Motor neuron (in vitro differentiated cells): Measurements from ENCODE around the gene SLC39A11. TPM values are rescaled to one million over a fixed set of nuclear protein-coding genes. Genes with fewer than 3 reads are reported as not detected.
A peak's percentile ranks its signal among the peaks of the same experiment; 100 is the strongest.
"Not testable (repeated sequence)": the region's sequence is repeated elsewhere in the genome, so short reads cannot be mapped to it uniquely, and the experiment has no call there.

Source experiments
- ATAC-seq, 8 experiments: fragments of 200-7000 bp; cut with Tn5 transposase; replicated peaks in 6 of 8; 2 replicates each; pipeline ENCODE4 v1.8.0; 2021; ENCODE audit warnings: mild to moderate bottlenecking in 8 of 8, moderate library complexity in 8 of 8
- H3K27ac ChIP-seq, 2 donors: fragments of 250-450 bp; sonication (Bioruptor Pico); 2 replicates each; pipeline ENCODE4 v1.9.0; 2021; ENCODE audit warnings: antibody characterized with exemption in 2 of 2, mild to moderate bottlenecking in 2 of 2, moderate library complexity in 1 of 2
- H3K4me1 ChIP-seq, 2 donors: fragments of 250-450 bp; sonication (Bioruptor Pico); replicated peaks in 1 of 2; 2 replicates each; pipeline ENCODE4 v1.6.1; 2021; ENCODE audit warnings: antibody characterized with exemption in 2 of 2, mild to moderate bottlenecking in 2 of 2, moderate library complexity in 1 of 2
- H3K4me3 ChIP-seq, 5 donors: fragments of 250-450 bp; sonication (Bioruptor Pico); 2 replicates each; pipeline ENCODE4 v1.9.0; 2021; ENCODE audit warnings: antibody characterized with exemption in 5 of 5, mild to moderate bottlenecking in 5 of 5, moderate library complexity in 4 of 5
- WGBS, 10 experiments: fragments of 450-650 bp; shearing (Covaris generic); methylation state at CpG; one replicate each; pipeline ENCODE4 v1.0.0; 2022; 5-methylcytosine and 5-hydroxymethylcytosine counted together
- in situ Hi-C, 9 experiments: fragments of 400-800 bp; cut with MboI; loops; one replicate each; pipeline ENCODE4 v1.15.0; 2021; ENCODE audit warnings: low sequenced_read_pairs in 9 of 9, low pct_unique_long_range_greater_than_20kb in 2 of 9; ENCODE audit not compliant: unreplicated experiment in 9 of 9
- total RNA-seq, 8 experiments: library from RNA; unstranded; fragments of 300-600 nt; gene quantifications; 2 replicates each; pipeline versions ENCODE4 v1.2.3 to v1.2.4, GENCODE V29; 2022

The SLC39A11 gene
- total RNA-seq, 8 experiments from 2014 or later = 5.3 to 27.3 (median 10.8) TPM

DNA sequence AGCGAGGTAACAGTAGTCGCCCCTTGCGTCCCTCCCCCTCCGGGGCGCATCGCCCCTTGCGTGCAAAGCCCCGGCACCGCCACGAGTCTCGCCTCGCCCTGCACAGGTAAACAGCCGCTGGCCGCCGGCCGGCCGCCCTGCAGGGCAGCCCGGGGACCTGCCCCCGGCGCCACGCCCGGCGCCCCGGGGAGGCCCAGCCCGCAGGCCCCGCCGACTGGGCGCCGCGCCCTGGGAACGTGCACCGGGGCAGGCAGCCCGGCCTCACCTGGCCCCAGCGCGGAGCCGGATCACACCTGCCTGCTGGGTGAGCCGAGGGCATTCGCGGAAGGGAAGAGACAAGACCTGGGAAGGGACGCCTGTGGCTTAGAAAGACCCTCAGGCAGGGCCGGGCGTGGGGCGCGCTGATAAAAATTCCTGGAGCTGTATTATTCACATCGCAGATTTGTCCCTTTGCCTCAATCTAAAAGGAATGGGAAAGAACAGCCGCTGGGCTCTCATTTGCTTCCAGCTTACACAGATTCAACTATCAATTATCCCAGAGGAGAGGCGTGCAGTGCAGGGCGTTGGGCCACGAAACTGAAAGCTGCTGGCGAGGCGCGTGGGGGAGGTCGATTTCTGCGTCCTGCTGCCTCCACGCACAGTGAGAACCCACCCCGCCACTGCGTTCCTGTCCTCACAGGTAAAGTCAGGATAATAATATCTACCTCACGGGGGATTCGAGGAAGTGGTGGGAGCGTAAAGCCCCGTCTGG is 451.9 kb downstream of the SLC39A11 start:
- H3K27ac ChIP-seq = no peak overlapping the region
- no peak overlapping the region for H3K4me3 ChIP-seq

DNA sequence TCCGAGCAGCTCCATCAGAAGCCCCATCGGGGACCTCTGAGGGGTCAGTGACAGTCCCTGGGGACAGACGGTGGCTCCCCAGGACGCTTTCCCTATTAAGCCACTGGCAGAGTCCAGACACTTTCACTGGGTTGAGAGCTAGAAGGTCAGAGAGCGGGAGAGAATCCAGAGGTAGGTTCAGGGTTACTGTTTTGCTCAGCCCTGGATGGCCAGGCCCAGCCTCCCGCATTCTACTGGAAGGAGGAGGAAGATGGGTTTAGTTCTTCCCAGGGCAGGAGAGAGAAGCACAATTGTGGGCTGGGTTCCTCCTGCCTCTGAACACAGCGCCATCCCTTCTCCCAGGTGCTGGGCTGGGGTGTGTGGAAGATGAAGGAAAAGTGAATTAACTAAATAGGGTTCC is 452.8 kb downstream of the SLC39A11 start:
- ATAC-seq = no peak
- in situ Hi-C loops = no loop called here

More for the DNA sequence above, 451.9 kb downstream of the SLC39A11 start:
- 22 to 91% (median 86%) methylated on average over 2 to 23 of the region's 61 CpGs; no CpG with 5 or more reads in 6 of the 10 experiments for WGBS, 10 experiments
- no peaks in the 10 kb centered on the region for H3K4me1 ChIP-seq
- ATAC-seq = no peak
- in situ Hi-C loops = no loop called here

DNA sequence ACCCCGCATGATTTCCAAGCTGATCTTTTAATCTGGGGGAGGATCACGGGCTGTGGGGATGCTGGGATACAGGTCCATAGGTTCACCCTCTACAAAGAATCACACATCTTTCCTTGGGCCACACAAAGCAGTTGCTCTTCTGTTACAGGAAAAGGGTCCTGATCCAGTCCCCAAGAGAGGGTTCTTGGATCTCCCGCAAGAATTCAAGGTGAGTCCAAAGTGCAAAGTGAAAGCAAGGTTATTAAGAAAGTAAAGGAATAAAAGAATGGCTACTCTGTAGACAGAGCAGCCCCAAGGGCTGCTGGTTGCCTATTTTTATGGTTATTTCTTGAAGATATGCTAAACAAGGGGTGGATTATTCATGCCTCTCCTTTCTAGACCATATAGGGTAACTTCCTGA is 453.6 kb downstream of the SLC39A11 start:
- in situ Hi-C loops, H3K27ac ChIP-seq, H3K4me3 ChIP-seq, ATAC-seq, H3K4me1 ChIP-seq: not testable (repeated sequence)
- 69 to 100% (median 92%) methylated on average over 1 to 3 of the region's 3 CpGs; no CpG with 5 or more reads in 5 of the 10 experiments for WGBS, 10 experiments

More for the DNA sequence above, 452.8 kb downstream of the SLC39A11 start:
- Histone ChIP-seq H3K27ac (no peak overlapping the region), H3K4me1 (peaks cover 4% of the 10 kb centered on the region in 2 donors), H3K4me3 (no peak overlapping the region)
- WGBS, 10 experiments = 63 to 100% (median 93%) methylated on average over 1 to 7 of the region's 7 CpGs; no CpG with 5 or more reads in 4 of the 10 experiments

DNA sequence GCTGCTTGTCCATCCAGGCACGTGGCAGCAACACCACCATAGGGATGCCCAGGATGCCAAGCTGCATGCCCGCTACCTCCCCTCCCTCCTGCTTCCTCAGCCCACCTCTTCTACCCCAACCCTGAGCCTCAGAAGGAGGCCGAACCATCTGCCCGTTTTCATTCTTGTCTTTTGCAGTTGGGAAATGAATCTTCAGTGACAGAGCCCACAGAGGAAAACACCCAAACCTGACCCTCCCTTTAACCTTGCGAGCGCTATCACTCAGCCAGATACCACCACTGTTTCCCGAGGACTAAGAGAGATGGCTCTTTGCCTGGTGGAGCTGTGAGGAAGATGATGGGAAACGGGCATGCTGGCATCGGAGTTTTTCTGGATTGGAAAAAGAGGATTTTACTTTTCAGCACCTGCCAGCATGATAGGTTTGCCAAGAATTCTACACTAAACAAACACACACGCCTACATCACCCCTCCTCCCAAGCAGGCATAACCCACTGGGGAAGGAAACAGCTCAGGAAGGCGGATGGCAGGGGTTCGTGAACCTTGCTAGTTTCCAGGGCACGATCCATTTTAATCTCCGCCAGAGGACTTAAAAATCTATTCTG is 457.4 kb downstream of the SLC39A11 start:
- WGBS, 10 experiments = 52 to 97% (median 81%) methylated on average over 1 to 9 of the region's 14 CpGs
- no peak for ATAC-seq
- peaks cover 13 to 18% of the 10 kb centered on the region in 2 donors for H3K4me1 ChIP-seq
- H3K27ac ChIP-seq = no peak overlapping the region
- no peak overlapping the region for H3K4me3 ChIP-seq
- in situ Hi-C loops = no loop called here

DNA sequence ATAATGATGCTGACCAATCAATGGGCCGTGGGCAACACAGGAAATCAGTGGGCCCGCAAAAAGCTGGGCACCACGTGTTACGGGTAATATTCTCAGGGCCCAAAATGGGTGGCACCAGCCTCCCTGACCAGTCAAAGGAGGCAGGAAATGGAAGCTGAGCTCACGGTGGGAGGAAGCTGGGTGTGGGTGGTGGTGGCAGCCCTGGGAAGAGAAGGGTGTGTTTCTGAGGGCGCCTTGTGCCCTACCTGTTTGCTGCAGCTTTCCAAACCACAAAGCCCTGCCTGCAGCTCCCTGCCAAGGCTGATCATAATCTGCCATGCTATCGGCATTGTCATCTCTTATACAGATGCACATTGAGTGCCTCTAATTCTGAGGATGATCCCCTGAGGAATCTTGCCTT is 457.9 kb downstream of the SLC39A11 start:
- no peak overlapping the region for H3K27ac ChIP-seq
- WGBS, 10 experiments = 80 to 100% (median 85%) methylated on average over 1 to 5 of the region's 7 CpGs; no CpG with 5 or more reads in 5 of the 10 experiments
- H3K4me1 ChIP-seq = peaks cover 13 to 18% of the 10 kb centered on the region in 2 donors
- ATAC-seq = no peak
- in situ Hi-C loops = no loop called here
- H3K4me3 ChIP-seq = no peak overlapping the region

DNA sequence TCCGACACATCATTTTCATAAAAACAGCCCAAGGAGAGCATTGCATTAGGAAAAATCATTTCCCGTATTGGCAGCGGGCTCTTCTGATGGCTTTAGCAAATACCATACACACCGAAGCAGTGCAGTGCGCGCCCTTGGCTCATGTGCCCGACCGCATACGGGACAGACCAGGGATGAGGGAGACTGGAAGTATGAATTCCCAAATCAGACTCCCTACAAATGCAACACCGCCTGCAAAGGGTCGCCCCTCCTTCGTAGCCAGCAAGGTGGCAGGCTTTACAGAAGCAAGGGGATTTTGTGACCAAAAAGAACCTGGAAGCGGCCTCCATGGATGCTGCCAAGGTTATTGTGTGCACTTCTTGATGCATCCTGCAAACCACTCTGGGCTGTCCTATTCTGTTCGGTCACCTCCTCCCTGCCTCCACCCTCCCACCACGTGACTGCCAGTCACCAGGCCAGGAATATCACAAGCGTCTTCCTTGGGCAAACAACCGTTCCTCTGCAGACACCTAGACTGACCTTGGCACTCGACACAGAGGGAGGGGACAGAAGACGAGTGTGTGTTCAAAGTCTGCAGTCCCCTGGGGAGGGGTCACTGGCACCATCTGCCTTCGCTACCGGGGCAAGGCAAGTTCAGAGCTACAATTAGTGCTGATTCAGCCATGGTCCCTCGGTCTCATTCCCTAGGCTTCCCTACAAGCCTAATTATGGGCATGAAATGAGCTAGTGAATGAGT is 460.4 kb downstream of the SLC39A11 start:
- peak in 5 of 8 experiments; percentile 75 to 85 (median 80) for ATAC-seq
- peaks cover 13 to 18% of the 10 kb centered on the region in 2 donors for H3K4me1 ChIP-seq

DNA sequence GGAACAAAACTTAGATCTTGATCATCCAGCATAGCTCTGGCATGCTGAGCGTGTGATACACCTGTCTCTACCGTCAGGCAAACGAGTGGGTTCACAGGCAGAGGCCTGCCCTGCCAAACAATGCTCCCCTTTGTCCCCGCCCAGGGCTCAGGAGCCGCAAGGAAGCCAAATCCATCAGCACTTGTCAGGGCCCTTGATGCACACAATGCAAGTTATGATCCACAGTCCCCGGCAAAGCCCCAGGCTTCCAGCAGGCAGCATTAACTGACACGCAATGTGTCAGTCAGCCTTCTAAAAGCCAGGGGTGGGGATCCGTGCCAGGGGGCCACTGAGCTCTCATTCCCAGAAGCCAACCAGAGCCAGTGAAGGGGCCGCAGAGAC is 460.9 kb downstream of the SLC39A11 start:
- no peak overlapping the region for H3K4me3 ChIP-seq
- ATAC-seq = peak in 5 of 8 experiments; percentile 70 to 78 (median 73)
- in situ Hi-C loops = no loop called here

More for the DNA sequence above, 460.4 kb downstream of the SLC39A11 start:
- in situ Hi-C loops = no loop called here
- Histone ChIP-seq H3K27ac (no peak overlapping the region), H3K4me3 (no peak overlapping the region)
- 0 to 98% (median 80%) methylated on average over 1 to 12 of the region's 22 CpGs; no CpG with 5 or more reads in 1 of the 10 experiments for WGBS, 10 experiments

DNA sequence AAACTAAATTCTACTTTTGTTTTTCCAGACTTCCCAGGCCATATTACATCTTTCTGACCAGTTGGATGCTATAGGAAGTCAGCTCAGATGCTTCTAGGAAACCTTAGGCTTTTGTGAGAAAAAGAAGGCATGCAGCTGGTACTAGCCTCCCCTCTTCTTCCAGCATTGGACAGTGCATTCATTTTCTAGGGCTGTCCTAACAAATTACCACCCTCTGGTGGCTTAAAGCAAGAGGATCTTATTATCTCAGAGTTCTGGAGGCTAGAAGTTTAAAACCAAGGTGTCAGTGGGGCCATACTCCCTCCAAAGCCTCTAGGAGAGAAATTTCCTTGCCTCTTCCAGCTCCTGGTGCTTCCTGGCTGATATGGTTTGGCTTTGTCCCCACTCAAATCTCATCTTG is 467.8 kb downstream of the SLC39A11 start:
- peak in 3 of 8 experiments; percentile 30 to 45 (median 39) for ATAC-seq
- Histone ChIP-seq H3K4me1 (peaks cover 2 to 7% of the 10 kb centered on the region in 2 donors), H3K27ac (no peak overlapping the region), H3K4me3 (no peak overlapping the region)
- in situ Hi-C loops = no loop called here

More for the DNA sequence above, 460.9 kb downstream of the SLC39A11 start:
- peaks cover 13 to 18% of the 10 kb centered on the region in 2 donors for H3K4me1 ChIP-seq
- WGBS, 10 experiments = 0 to 81% (median 40%) methylated on average over 1 to 7 of the region's 9 CpGs; no CpG with 5 or more reads in 2 of the 10 experiments
- H3K27ac ChIP-seq = no peak overlapping the region

DNA sequence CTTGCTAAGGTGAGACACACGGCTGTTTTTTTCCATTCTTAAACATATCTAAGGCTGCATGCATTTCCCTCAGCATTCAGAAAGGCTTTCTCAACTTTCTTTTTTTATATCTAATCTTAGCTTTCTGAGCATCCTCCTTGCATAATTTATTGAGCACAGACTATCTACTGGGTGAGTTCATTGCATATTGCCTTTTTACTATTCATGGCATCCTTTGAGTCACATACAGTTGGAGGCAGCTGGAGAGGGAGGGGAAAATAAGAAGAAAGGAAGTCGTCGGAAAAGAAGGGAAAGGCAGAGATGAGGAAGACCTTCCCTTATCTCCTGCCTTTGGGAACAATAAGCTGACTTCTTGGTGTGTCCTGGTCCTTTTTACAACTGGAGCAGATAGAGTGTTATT is 468.3 kb downstream of the SLC39A11 start:
- Histone ChIP-seq H3K4me3 (no peak overlapping the region), H3K27ac (no peak overlapping the region), H3K4me1 (peaks cover 2 to 7% of the 10 kb centered on the region in 2 donors)
- ATAC-seq = peak in 3 of 8 experiments; percentile 71 to 97 (median 97)
- in situ Hi-C loops = no loop called here
- 0 to 70% (median 39%) methylated on average over 2 to 3 of the region's 3 CpGs; no CpG with 5 or more reads in 3 of the 10 experiments for WGBS, 10 experiments

DNA sequence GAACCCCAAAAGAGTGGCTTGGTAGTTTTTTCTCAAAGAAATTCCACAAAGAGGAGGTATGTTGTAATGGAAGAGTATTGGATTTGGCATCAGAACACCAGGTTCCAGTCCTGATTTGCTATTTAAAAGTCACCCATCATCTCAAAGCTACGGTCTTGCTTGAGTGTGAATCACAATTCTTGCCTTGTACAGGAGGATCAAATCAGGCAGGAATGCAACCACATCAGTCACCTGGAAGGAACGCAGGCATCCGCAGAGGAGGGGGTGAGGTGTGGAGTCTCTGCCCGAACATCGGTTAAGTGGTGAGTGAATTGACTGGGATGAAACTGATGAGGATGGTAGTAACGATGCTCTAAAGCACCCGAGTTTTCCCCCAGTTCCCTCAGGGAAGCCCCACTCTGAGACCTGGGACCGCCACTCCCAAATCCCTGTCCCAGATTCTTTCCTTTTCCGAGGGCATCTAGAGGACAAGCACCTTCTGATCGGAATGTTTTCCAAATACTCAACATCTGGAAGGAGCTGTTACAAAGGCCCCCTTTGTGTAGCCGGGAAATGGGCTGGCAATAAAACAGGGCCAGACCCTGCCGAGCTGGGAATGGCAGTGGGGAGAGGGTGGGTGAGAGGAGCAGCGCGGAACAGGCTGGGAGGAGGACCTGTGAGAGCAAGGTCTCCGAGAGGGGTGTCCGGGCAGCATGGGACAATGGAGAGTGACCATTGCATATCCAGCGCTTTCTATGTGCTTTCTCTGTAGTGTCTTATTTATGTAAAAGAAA is 469.6 kb downstream of the SLC39A11 start:
- Histone ChIP-seq H3K4me1 (peaks cover 10 to 19% of the 10 kb centered on the region in 2 donors), H3K27ac (no peak overlapping the region), H3K4me3 (no peak overlapping the region)
- 20 to 100% (median 66%) methylated on average over 1 to 9 of the region's 17 CpGs; no CpG with 5 or more reads in 2 of the 10 experiments for WGBS, 10 experiments
- ATAC-seq = no peak
- in situ Hi-C loops = no loop called here

DNA sequence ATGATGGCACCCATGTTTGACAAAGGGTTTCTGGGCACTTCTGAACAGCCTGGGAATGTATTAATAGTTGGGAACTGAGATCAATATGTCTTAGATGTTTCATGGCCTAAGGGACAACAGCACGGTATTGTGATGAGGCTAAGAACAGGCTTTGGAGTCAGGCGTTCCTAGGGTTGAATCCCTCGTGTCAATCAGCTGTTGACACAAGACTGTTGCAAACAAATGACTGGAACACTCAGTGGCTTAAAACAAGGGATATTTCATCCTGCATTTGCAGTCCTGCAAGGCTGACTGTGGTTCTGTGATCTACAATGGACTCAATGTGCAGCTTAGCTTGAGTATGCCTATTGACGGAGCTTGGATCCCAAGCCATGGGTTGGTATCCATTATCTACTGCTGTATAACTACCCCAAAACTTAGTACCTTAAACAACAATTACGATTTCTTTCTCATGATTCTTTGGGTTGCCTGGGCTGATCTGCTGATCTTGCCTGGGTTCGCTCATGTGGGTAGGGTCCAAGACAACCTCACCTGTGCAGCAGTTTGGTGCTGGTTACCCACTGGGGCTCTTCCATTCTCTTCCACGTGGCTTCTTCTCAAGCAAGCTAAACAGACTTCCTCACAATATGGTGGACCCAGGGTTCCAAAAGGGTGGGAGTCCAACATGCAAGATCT is 472.4 kb downstream of the SLC39A11 start:
- 67 to 100% (median 89%) methylated on average over 1 to 7 of the region's 7 CpGs; no CpG with 5 or more reads in 3 of the 10 experiments for WGBS, 10 experiments

DNA sequence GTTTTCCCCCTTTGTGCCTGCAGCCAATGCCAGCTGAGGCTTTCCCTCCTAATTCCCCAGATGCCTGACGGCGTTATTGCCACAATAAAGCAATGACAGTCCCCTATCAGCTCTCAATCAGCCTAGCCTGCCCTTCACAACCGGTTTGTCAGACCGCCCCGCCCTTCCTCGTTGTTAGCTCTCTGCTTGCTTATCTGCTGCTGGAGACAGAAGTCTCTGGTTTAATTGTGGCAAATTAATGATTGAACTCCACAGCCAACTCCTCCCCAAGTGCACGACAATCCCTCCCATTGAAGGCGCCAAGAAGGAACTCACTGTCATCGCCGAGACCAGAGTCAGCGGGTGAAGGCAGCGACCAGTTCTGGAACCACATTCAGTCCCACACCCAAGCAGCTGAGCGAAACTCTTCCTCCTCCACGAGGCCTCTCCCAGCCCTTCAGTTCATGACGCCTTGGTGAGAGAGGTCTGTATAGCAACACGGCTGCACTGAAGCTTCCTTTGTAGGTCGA is 474.4 kb downstream of the SLC39A11 start:
- WGBS, 10 experiments = 0 to 41% (median 0%) methylated on average over 1 to 13 of the region's 17 CpGs; no CpG with 5 or more reads in 3 of the 10 experiments
- Histone ChIP-seq H3K4me1 (peaks cover 29 to 35% of the 10 kb centered on the region in 2 donors), H3K27ac (peak overlapping the region in 1 of 2 donors; percentile 14), H3K4me3 (no peak overlapping the region)
- in situ Hi-C loops = no loop called here
- peak in 7 of 8 experiments; percentile 20 to 89 (median 70) for ATAC-seq

More for the DNA sequence above, 472.4 kb downstream of the SLC39A11 start:
- H3K4me3 ChIP-seq = no peak overlapping the region
- in situ Hi-C loops = no loop called here
- H3K27ac ChIP-seq = no peak overlapping the region
- H3K4me1 ChIP-seq = peaks cover 24 to 26% of the 10 kb centered on the region in 2 donors
- no peak for ATAC-seq
